HG02938 (cell line): Measurements from ENCODE around the gene GPR17.
A peak's percentile ranks its signal among the peaks of the same experiment; 100 is the strongest.

Experiments
- ATAC-seq: cut with Tn5 transposase; IDR thresholded peaks from one replicate; pipeline ENCODE4 v1.9.1; 2021; ENCODE audit warnings: mild to moderate bottlenecking, moderate library complexity; ENCODE audit not compliant: unreplicated experiment

The GPR17 gene

DNA sequence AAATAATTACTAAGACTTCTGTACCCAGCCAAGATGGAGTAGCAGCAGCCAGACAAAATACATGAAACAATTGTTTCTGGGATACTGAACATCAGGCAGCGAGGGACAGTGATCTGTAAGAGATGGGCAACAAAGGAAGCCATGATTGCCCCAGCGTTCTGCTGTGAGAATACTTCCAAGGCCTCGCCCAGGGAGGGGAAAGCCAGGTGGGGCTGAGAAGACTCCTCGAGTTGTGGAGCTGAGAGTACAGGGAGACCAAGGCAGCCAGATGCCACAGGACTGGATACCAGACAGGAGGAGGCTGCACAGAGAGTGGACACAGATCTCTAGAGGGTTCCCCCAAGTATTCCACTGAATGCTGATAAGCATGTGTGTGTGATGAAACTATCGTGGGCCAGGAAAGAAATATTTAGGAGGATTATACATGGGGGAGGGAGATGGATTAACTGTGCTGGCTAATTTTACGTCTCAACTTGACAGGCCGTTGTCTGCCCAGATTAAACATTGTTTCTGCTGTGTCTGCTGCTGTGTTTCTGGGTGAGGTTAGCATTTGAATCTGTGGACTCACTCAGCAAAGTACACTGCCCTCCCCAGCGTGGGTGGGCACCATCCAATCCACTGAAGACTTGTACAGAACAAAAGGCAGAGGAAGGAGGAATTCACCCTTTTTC lies 39.6 kb downstream of the GPR17 start:
- no peak for ATAC-seq

- no peak for ATAC-seq
These were observed 42.5 kb downstream of the GPR17 start for GRCh38 chr2:127688405-127688804.

DNA sequence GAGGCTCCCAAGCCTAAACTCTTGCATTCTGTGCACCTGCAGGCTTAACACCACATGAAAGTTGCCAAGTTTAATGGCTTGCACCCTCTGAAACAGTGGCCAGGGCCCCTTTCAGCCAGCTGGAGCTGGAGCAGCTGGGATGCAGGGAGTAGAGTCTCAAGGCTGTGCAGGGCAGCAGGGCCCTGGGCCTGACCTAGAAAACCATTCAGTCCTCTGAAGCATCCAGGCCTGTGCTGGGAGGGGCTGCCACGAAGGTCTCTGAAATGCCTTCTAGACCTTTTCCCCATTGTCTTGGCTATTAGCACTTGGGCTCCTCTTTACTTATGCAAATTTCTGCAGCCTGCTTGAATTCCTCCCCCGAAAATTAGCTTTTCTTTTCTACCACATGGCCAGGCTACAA lies 44.7 kb downstream of the GPR17 start:
- ATAC-seq, result no peak

- ATAC-seq, result no peak
These were observed 49.0 kb downstream of the GPR17 start for GRCh38 chr2:127694986-127695385.

- no peak for ATAC-seq
These were observed 49.8 kb downstream of the GPR17 start for GRCh38 chr2:127695491-127696472.

GRCh38 chr2:127697482-127698180 lies 51.7 kb downstream of the GPR17 start:
- no peak for ATAC-seq

DNA sequence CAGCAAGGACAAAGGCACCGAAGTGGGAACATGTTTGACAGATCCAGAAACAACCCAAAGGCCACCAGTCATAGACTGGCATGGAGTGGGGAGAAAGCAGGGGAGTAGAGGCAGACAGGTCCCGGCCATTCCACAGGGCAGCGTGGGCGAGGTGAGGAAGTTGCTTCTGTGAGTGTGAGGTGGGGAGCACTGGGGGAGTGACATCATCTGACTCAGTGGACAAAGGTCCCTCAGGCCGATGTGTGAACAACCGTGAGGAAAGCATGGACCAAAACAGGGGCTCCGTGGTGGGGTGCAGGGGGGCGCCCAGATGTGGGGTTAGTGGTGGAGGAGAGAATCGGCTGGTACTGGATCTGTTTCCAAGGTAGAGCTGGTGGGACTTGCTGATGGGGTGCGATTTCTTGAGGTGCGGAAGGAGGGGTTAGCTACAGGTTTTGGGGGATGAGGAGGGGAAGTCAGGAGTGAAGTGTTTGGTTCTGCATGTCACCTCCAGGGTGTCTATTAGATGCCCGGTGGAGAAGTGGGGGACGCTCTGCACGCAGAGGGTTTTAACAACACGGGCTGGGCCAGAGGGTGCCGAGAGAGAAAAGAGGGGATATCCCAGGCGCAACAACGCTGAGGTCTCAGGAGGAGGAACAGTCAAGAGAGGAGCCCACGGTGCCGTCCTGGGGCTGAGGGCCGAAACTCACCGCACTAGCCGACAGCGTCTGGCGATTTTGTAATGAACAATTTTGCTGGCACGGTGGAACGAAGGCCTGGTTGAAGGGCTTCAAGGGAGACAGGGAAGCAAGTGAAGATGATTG lies 52.8 kb downstream of the GPR17 start:
- ATAC-seq, result no peak

DNA sequence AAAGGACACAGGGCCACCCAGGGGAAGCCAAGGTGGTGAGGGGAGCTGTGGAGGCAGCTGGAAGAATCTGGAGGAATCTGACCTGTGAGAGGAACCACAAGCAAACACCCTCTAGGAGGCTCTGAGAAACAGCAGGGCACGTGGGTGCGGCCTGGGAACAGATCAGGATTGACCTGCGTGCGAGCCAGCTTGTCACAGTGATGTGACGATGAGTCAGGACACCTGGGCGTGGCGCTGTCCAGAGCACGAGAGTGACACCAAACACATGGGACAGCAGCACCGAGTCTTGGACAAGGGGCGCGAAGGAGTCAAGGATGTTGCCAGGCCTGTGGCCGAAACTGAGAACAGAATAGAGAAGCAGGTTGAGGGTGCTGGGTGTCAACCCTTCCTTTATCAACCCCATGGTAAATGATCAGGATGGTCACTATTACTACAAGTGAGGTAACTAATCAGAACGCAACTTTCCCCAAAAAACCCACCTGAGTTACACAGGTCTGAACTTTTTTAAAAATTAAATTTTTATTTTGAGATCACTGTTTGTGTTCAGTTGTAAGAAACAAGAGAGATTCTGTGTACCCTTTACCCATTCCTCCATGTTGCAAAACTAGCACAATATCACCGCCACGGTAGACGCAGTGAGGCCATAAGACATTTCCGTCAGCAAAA lies 54.7 kb downstream of the GPR17 start:
- peak; percentile 60 for ATAC-seq

DNA sequence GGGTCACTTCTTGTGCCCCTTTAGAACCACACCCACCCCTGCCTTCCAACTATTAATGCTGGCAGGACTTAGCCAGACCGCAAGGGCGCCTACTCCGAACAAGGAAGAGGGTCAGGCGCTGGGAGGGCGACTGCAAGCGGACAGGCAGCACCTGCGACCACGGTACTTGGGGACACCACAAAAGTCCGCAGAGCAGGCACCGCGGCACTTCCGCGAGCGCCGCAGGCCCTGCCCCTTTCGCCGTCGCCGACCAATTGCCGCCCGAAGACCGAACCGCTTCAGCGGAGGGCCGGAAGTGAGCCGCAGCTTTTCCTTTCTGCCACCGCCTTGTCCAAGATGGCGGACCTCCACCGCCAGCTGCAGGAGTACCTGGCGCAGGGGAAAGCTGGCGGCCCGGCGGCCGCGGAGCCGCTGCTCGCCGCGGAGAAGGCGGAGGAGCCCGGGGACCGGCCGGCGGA lies 55.3 kb downstream of the GPR17 start, which contains the start of gene SFT2D3:
Gene SFT2D3 (plus strand): TSS at position 305 of the 458 bp plus-strand sequence. CDS start 32 bp downstream, at position 337.
- peak; percentile 68 for ATAC-seq

- peak; percentile 53 for ATAC-seq
These were observed 55.9 kb downstream of the GPR17 start for GRCh38 chr2:127701651-127702394.
